Stomach (tissue), 9 donors: ENCODE measurements around the gene RPL3. TPM values are rescaled to one million over a fixed set of nuclear protein-coding genes. Genes with fewer than 3 reads are reported as not detected.
A peak's percentile ranks its signal among the peaks of the same experiment; 100 is the strongest.

Experiments used
- DNase-seq, 2 donors: peaks; one replicate each; pipeline versions ENCODE4 v3.0.0 to v3.0.0-alpha.2; 2013 to 2019
- H3K27ac ChIP-seq, 5 donors: fragments of 200-600 bp in 4 of 5; sonication (generic) in 4 of 5; one replicate each; pipeline ENCODE4 v1.5.1; 2013 to 2019; ENCODE audit warnings: mild to moderate bottlenecking in 1 of 5, moderate library complexity in 1 of 5
- H3K27me3 ChIP-seq, 3 donors: fragments of 200-600 bp; sonication (generic); one replicate each; pipeline ENCODE4 v1.5.1; 2017 to 2019; ENCODE audit warnings: mixed run types in 1 of 3
- H3K36me3 ChIP-seq, 4 donors: fragments of 200-600 bp; sonication (generic); 1 replicate in 3 of 4; 2 replicates in 1 of 4; pipeline ENCODE4 v1.5.1; 2016 to 2019
- H3K4me1 ChIP-seq, 4 donors: fragments of 200-600 bp; sonication (generic); one replicate each; pipeline ENCODE4 v1.5.1; 2016 to 2019
- H3K4me3 ChIP-seq, 4 donors: fragments of 200-600 bp; sonication (generic) in 3 of 4; one replicate each; pipeline ENCODE4 v1.5.1; 2016 to 2019; ENCODE audit warnings: mild to moderate bottlenecking in 1 of 4
- H3K9me3 ChIP-seq, 4 donors: fragments of 200-600 bp; sonication (generic); one replicate each; pipeline ENCODE4 v1.5.1; 2016 to 2019
- EP300 ChIP-seq: sonication (generic); formaldehyde crosslinking; IDR thresholded peaks from one replicate; pipeline ENCODE4 v1.6.1; 2017; ENCODE audit warnings: antibody characterized with exemption
- POLR2A ChIP-seq, 4 donors: fragments of 450-650 bp; IDR thresholded peaks; one replicate each; pipeline ENCODE4 v1.6.1; 2016; ENCODE audit warnings: antibody characterized with exemption in 4 of 4, control low read depth in 2 of 4, mild to moderate bottlenecking in 1 of 4, moderate library complexity in 1 of 4
- POLR2AphosphoS5 ChIP-seq, 3 donors: sonication (generic); formaldehyde crosslinking; IDR thresholded peaks; one replicate each; pipeline ENCODE4 v1.6.1; 2016; ENCODE audit warnings: antibody characterized with exemption in 3 of 3
- WGBS, 5 donors: extraction: QIAGEN DNeasy Blood & Tissue Kit in 3 of 5; methylation state at CpG; one replicate each; pipeline versions ENCODE4 v1.1.5 to v1.1.7; 2013 to 2018; 5-methylcytosine and 5-hydroxymethylcytosine counted together
- intact Hi-C: fragments of 100-400 bp; cut with DNase I; formaldehyde crosslinking; loops from one replicate; pipeline ENCODE4 v1.15.1; 2023; ENCODE audit warnings: low total_unique reads
- polyA plus RNA-seq, 3 donors: library from polyadenylated mRNA; stranded (reverse); fragments of 200-250 nt; gene quantifications; one replicate each; pipeline ENCODE4 v1.2.3, GENCODE V29; 2013
- total RNA-seq, 5 donors: library from RNA; depleted of rRNA; stranded (reverse); fragments of >200 nt; gene quantifications; one replicate each; pipeline versions ENCODE4 v1.1.0 to v1.2.3, GENCODE V29; 2014 to 2016
- TF ChIP-seq, protein P1 (sequence below), 7 experiments: fragments of 450-650 bp in 4 of 7; fragments of 200-600 bp in 3 of 7; sonication (generic) in 3 of 7; IDR thresholded peaks; one replicate each; pipeline ENCODE4 v1.5.1; 2016 to 2019; ENCODE audit warnings: antibody characterized with exemption in 7 of 7, control low read depth in 2 of 7, mild to moderate bottlenecking in 1 of 7
- donor health status: healthy with polysubstance abuse.
- donor health status: Bipolar disorder and iron deficiency.
- donor health status: healthy.

RPL3 gene
- total and polyA plus RNA-seq, 8 donors, result 940 to 5,267 (median 2,482) TPM

DNA sequence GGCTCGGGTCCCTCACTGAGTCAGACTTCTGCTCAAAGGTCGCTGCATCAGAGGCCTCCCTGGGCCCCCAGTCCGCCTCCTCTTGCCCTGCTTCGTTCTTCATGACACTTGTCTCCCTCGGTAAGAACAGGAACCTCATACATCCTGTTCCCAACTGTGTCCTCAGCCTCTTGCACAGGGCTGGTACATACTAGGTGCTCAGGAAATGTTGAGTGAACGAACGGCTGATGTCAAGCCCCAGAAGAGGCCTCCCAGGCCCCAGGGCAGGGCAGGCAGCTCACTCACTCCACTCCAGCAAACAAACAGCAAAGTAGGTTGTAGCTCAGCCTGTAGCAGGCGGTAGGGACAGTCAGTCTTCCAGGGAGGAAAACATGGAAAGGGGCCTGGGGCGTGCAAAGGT is 47.6 kb upstream of the RPL3 start:
- Histone ChIP-seq H3K36me3 (peaks cover 0 to 9% (median 0%) of the 10 kb centered on the region in 4 donors), H3K4me3 (no peak overlapping the region), H3K27me3 (no peaks in the 10 kb centered on the region), H3K4me1 (peaks cover 0 to 27% (median 15%) of the 10 kb centered on the region in 4 donors), H3K27ac (no peak overlapping the region), H3K9me3 (peaks cover 0 to 6% (median 0%) of the 10 kb centered on the region in 4 donors)
- WGBS, 5 donors, result 72 to 90% (median 79%) methylated on average over 8 to 9 of the region's 9 CpGs
- intact Hi-C loops, result no loop called here
- no peak for DNase-seq
- TF ChIP-seq, protein P1, sequence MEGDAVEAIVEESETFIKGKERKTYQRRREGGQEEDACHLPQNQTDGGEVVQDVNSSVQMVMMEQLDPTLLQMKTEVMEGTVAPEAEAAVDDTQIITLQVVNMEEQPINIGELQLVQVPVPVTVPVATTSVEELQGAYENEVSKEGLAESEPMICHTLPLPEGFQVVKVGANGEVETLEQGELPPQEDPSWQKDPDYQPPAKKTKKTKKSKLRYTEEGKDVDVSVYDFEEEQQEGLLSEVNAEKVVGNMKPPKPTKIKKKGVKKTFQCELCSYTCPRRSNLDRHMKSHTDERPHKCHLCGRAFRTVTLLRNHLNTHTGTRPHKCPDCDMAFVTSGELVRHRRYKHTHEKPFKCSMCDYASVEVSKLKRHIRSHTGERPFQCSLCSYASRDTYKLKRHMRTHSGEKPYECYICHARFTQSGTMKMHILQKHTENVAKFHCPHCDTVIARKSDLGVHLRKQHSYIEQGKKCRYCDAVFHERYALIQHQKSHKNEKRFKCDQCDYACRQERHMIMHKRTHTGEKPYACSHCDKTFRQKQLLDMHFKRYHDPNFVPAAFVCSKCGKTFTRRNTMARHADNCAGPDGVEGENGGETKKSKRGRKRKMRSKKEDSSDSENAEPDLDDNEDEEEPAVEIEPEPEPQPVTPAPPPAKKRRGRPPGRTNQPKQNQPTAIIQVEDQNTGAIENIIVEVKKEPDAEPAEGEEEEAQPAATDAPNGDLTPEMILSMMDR (IDR thresholded peaks at IDR 0.05), result no peak
- TF ChIP-seq POLR2AphosphoS5 (IDR thresholded peaks at IDR 0.05) (no peak), POLR2A (IDR thresholded peaks at IDR 0.05) (no peak), EP300 (no peak)

DNA sequence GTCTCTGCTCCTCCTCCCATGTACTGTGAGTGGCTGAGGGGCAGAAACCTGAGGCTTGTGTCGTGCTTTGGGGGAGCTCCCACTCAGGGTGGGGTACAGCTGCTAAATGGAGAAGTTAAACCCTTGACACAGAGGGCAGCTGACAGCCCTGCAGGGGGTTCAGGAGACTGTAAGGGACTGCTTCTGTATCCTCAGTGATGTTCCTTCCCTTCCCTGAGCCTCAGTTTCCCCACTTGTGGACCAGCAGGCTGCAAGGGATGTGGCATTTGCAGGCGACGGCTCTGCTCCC is 46.0 kb upstream of the RPL3 start:
- Histone ChIP-seq H3K9me3 (no peaks in the 10 kb centered on the region), H3K27ac (no peak overlapping the region), H3K4me3 (no peak overlapping the region), H3K36me3 (peaks cover 0 to 9% (median 0%) of the 10 kb centered on the region in 4 donors), H3K27me3 (no peaks in the 10 kb centered on the region), H3K4me1 (peaks cover 0 to 27% (median 15%) of the 10 kb centered on the region in 4 donors)
- TF ChIP-seq POLR2A (IDR thresholded peaks at IDR 0.05) (no peak), EP300 (no peak), POLR2AphosphoS5 (IDR thresholded peaks at IDR 0.05) (no peak)
- TF ChIP-seq, protein P1 (IDR thresholded peaks at IDR 0.05), result no peak
- WGBS, 5 donors, result 76 to 94% (median 79%) methylated on average over 3 of the region's 3 CpGs
- no peak for DNase-seq
- intact Hi-C loops, result no loop called here

DNA sequence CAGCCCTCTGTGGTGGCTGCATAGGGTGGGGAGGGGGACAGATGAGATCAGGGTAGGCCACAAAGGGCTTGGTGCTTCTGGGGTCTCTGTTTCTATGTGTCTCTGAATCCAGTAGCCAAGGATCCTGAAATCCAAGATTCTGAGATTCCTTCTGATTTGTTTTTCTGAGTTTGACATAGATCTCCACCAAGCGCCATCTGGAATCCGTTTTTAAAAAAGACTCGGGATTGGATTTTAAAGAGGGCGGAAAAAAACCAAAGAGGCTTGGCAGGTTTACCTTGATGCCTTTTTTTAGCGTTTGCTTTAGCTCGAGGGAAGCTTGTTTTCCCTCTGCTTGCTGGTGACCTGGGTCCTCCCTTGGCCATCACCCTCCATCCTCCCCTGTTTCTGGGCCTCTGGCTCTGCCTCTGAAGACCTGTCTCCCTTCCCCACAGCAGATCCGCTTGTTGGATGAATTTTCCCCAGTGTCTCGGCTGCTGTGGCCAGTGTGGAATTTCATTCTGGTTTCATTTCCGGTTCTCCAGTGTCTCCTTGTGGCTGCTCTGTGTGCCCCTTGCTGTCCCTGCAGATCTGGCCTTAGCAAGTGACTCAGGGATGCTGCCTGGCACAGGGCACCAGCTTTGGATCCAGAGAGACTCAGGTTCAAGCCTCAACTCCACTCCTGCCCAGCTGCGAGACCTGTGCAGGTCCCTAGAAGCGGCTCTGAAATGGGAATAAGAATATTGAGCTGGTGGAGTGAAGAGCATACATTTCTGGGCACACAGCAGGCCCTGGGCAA is 45.5 kb upstream of the RPL3 start:
- TF ChIP-seq POLR2AphosphoS5 (IDR thresholded peaks at IDR 0.05) (no peak), POLR2A (IDR thresholded peaks at IDR 0.05) (no peak)
- TF ChIP-seq, protein P1 (IDR thresholded peaks at IDR 0.05), result no peak
- no peak for DNase-seq
- H3K36me3 ChIP-seq, result peaks cover 0 to 9% (median 0%) of the 10 kb centered on the region in 4 donors
- no peak overlapping the region for H3K4me3 ChIP-seq
- 59 to 75% (median 63%) methylated on average over 11 of the region's 11 CpGs for WGBS, 5 donors
- no peaks in the 10 kb centered on the region for H3K27me3 ChIP-seq
- peaks cover 0 to 27% (median 15%) of the 10 kb centered on the region in 4 donors for H3K4me1 ChIP-seq
- no peaks in the 10 kb centered on the region for H3K9me3 ChIP-seq
- peak overlapping the region in 1 of 5 donors; percentile 25 for H3K27ac ChIP-seq
- intact Hi-C loops, result no loop called here

DNA sequence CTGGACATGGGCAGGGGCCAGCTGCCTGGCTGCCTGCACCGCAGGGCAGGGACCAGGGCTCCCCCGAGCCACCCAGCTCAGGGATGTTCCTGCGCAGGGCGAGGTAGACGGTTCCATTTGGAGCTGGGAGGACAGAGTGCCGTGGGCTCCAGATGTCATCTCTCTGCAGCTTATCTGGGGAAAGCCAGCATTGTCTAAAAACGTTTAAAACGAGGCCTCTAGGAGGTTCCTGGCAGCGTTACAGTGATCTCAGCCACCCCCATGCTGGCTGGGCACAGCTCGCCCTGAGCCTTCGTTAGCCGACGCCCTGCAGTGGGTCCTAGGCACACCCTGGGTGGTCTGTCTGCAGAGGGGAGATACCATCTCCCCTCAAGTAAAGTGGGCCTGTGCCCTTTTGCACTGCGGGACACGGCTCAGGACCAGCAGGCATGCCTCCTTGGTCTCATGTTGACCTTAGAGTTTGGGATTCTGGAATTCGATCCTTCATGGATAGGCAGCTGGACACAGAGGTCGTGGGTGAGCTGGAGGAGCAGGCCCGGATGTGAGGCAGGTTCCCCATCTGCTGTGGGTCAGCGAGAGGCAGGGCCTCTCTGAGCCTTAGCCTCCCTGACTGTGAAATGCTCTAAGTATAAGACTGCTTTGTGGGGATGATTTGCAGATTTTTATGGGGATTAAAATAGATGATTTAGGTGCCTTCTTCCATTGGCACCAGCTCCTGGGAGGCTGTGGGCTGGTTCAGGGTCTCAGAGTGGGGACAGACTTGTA is 44.5 kb upstream of the RPL3 start:
- peak overlapping the region in 1 of 5 donors; percentile 25 for H3K27ac ChIP-seq
- TF ChIP-seq POLR2AphosphoS5 (IDR thresholded peaks at IDR 0.05) (no peak), POLR2A (IDR thresholded peaks at IDR 0.05) (no peak), EP300 (no peak)
- TF ChIP-seq, protein P1 (IDR thresholded peaks at IDR 0.05), result no peak
- intact Hi-C loops, result no loop called here
- peak in 1 of 2 donors; percentile 45 for DNase-seq
- H3K4me3 ChIP-seq, result no peak overlapping the region
- peaks cover 0 to 27% (median 15%) of the 10 kb centered on the region in 4 donors for H3K4me1 ChIP-seq
- no peaks in the 10 kb centered on the region for H3K9me3 ChIP-seq
- no peaks in the 10 kb centered on the region for H3K27me3 ChIP-seq
- H3K36me3 ChIP-seq, result peaks cover 0 to 11% (median under 1%) of the 10 kb centered on the region in 4 donors
- 60 to 67% (median 63%) methylated on average over 6 to 19 of the region's 19 CpGs for WGBS, 5 donors
